Measurements from ENCODE around the gene ZNF500.
A peak's percentile ranks its signal among the peaks of the same experiment; 100 is the strongest.
"Not testable (repeated sequence)": the region's sequence is repeated elsewhere in the genome, so short reads cannot be mapped to it uniquely, and the experiment has no call there.

The ZNF500 gene

DNA sequence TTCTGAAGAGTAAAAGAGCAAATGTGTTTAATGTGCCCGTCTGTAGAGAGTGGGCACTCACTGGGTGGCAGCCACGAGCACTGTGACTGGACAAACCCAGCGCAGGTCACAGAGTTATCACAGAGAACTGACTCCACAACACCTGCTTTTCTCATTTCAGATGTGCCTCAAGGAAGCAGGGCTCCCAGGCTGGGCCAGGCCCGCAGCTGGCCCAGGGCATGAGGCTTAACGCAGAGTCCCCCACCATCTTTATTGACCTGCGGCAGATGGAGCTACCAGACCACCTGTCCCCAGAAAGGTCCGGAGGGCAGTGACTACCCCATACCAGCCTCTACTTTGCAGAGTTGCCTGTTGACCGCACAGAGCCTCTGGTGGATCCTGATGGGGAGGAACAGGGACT, 20.7 kb downstream of the ZNF500 start:
- H3K27me3 ChIP-seq (ENCODE audit: insufficient read depth, poor library complexity, severe bottlenecking) = no peaks in the 10 kb centered on the region
- peaks cover 3% of the 10 kb centered on the region for H3K4me1 ChIP-seq (ENCODE audit: insufficient read depth, poor library complexity, severe bottlenecking)
- TF ChIP-seq, protein P1, sequence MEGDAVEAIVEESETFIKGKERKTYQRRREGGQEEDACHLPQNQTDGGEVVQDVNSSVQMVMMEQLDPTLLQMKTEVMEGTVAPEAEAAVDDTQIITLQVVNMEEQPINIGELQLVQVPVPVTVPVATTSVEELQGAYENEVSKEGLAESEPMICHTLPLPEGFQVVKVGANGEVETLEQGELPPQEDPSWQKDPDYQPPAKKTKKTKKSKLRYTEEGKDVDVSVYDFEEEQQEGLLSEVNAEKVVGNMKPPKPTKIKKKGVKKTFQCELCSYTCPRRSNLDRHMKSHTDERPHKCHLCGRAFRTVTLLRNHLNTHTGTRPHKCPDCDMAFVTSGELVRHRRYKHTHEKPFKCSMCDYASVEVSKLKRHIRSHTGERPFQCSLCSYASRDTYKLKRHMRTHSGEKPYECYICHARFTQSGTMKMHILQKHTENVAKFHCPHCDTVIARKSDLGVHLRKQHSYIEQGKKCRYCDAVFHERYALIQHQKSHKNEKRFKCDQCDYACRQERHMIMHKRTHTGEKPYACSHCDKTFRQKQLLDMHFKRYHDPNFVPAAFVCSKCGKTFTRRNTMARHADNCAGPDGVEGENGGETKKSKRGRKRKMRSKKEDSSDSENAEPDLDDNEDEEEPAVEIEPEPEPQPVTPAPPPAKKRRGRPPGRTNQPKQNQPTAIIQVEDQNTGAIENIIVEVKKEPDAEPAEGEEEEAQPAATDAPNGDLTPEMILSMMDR (IDR thresholded peaks at IDR 0.05; ENCODE audit: poor library complexity, severe bottlenecking) = no peak
- no peak overlapping the region for H3K27ac ChIP-seq (ENCODE audit: poor library complexity, severe bottlenecking)
- DNase-seq (ENCODE audit: low spot score) (no peak), ATAC-seq (ENCODE audit: low read depth) (no peak)
- H3K9me3 ChIP-seq (ENCODE audit: severe bottlenecking) = no peaks in the 10 kb centered on the region
- no peak overlapping the region for H3K4me3 ChIP-seq (ENCODE audit: severe bottlenecking)
- no peaks in the 10 kb centered on the region for H3K36me3 ChIP-seq (ENCODE audit: low read depth)

DNA sequence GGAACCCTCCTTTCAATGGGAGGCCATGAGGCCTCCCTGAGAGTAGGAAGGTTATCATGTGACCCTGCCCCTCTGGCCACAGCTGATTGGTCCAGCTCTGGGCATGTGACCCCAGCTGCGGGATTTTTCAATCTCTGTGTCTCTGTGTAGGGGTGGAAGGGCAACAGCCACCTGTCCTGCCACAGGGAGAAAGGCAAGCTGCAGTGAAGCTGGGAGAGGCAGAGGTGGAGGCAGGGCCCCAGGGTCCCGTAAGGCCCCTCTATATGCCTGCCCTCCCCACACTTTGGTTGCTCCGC, 21.7 kb downstream of the ZNF500 start:
- H3K4me3 ChIP-seq (ENCODE audit: severe bottlenecking) = no peak overlapping the region
- H3K27me3 ChIP-seq (ENCODE audit: insufficient read depth, poor library complexity, severe bottlenecking) = no peaks in the 10 kb centered on the region
- no peak overlapping the region for H3K27ac ChIP-seq (ENCODE audit: poor library complexity, severe bottlenecking)
- DNase-seq (ENCODE audit: low spot score) (no peak), ATAC-seq (ENCODE audit: low read depth) (no peak)
- no peaks in the 10 kb centered on the region for H3K9me3 ChIP-seq (ENCODE audit: severe bottlenecking)
- peaks cover 3% of the 10 kb centered on the region for H3K4me1 ChIP-seq (ENCODE audit: insufficient read depth, poor library complexity, severe bottlenecking)
- TF ChIP-seq, protein P1 (IDR thresholded peaks at IDR 0.05; ENCODE audit: poor library complexity, severe bottlenecking) = no peak
- no peaks in the 10 kb centered on the region for H3K36me3 ChIP-seq (ENCODE audit: low read depth)

DNA sequence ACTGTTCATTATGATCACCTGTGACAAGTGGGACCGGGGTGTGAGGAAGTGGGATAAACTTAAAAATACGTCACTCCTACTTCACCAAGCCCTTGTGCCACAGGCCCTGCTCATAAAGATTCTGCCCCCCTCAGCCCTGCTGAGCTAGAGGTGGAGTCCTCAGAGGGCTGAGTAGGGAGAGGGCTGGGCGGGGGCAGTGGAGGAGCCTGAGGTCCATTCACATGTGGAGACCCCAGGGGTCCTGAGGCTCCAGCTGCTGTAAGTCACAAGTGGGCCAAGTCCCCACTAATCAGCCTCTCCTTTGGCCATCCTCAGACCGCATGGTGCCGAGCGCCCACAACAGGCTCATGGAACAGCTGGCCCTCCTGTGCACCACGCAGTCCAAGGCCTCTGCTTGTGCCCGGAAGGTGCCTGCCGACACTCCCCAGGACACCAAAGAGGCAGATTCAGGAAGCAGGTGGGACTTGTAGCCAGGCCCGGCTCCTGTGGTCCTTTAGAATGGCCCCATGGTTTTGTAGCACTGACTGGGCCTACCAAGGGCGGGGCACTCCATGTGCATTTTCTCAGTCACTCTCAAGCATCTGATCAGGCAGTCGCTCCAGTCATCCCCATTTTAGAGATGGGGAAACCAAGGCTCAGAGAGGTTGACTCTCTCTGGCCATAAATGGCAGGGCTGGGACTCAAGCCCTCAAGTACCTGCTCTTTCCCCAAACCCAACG, 22.2 kb downstream of the ZNF500 start:
- TF ChIP-seq, protein P1 (IDR thresholded peaks at IDR 0.05; ENCODE audit: poor library complexity, severe bottlenecking) = no peak
- DNase-seq (ENCODE audit: low spot score) (no peak), ATAC-seq (ENCODE audit: low read depth) (no peak)
- Histone ChIP-seq H3K36me3 (ENCODE audit: low read depth) (no peaks in the 10 kb centered on the region), H3K27me3 (ENCODE audit: insufficient read depth, poor library complexity, severe bottlenecking) (no peaks in the 10 kb centered on the region), H3K4me1 (ENCODE audit: insufficient read depth, poor library complexity, severe bottlenecking) (peaks cover 3% of the 10 kb centered on the region), H3K9me3 (ENCODE audit: severe bottlenecking) (no peaks in the 10 kb centered on the region), H3K27ac (ENCODE audit: poor library complexity, severe bottlenecking) (no peak overlapping the region), H3K4me3 (ENCODE audit: severe bottlenecking) (no peak overlapping the region)

DNA sequence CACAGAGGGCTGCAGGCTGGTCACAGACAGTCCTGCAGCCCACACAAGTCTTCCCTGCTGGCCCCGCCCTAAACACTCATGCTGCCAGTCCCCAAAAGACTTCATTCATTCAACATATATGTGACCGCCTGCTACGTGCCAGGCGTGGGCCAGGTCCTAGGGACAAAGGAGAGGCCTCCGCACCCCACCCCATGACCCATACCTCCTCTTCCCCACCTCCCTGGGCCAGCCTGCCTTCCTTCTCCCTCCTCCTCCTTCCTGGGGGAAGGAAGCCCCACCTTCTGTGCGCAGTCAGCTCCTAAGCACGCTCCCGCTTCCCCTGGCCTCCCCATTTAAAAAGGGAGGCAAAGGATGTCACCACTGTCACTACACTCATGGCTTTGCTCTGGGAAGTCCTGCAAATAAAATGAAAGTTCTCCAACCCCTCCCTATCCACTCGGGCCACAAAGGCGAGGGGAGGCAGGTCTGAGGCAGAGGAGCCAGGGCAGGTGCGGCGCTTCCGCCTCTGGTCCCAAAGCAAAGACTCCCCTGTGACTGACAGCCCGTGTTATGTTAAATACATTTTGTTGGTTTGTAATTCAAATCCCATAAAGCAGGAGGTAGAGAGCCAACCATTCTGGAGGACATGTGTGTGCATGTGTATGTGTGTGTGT, 23.6 kb downstream of the ZNF500 start:
- no peaks in the 10 kb centered on the region for H3K36me3 ChIP-seq (ENCODE audit: low read depth)
- DNase-seq (ENCODE audit: low spot score) = no peak
- no peak overlapping the region for H3K27ac ChIP-seq (ENCODE audit: poor library complexity, severe bottlenecking)
- peaks cover 3% of the 10 kb centered on the region for H3K4me1 ChIP-seq (ENCODE audit: insufficient read depth, poor library complexity, severe bottlenecking)
- H3K27me3 ChIP-seq (ENCODE audit: insufficient read depth, poor library complexity, severe bottlenecking) = no peaks in the 10 kb centered on the region
- no peak overlapping the region for H3K4me3 ChIP-seq (ENCODE audit: severe bottlenecking)
- peak; percentile 61 for ATAC-seq (ENCODE audit: low read depth)
- TF ChIP-seq, protein P1 (IDR thresholded peaks at IDR 0.05; ENCODE audit: poor library complexity, severe bottlenecking) = no peak
- H3K9me3 ChIP-seq (ENCODE audit: severe bottlenecking) = no peaks in the 10 kb centered on the region

DNA sequence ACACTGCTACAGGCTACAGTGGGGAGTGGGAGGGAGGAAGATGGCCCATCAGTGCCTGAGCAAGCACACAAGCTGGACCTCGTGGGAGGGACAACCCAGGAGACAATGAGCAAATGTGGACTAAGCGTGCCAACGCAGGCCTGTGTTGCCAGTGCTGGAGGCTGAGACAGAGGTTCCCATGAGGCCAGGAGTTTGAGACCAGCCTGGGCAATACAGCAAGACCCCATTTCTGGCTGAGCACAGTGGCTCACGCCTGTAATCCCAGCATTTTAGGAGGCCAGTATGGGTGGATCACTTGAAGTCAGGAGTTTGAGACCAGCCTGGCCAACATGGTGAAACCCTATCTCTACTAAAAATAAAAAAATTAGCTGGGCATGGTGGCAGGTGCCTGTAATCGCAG, 28.6 kb downstream of the ZNF500 start:
- H3K27me3 ChIP-seq (ENCODE audit: insufficient read depth, poor library complexity, severe bottlenecking); H3K4me1 ChIP-seq (ENCODE audit: insufficient read depth, poor library complexity, severe bottlenecking); H3K36me3 ChIP-seq (ENCODE audit: low read depth); H3K27ac ChIP-seq (ENCODE audit: poor library complexity, severe bottlenecking); H3K4me3 ChIP-seq (ENCODE audit: severe bottlenecking); DNase-seq (ENCODE audit: low spot score); H3K9me3 ChIP-seq (ENCODE audit: severe bottlenecking); ATAC-seq (ENCODE audit: low read depth): not testable (repeated sequence)
